ENCODE data around the gene ZMYND10.

ZMYND10 gene

DNA sequence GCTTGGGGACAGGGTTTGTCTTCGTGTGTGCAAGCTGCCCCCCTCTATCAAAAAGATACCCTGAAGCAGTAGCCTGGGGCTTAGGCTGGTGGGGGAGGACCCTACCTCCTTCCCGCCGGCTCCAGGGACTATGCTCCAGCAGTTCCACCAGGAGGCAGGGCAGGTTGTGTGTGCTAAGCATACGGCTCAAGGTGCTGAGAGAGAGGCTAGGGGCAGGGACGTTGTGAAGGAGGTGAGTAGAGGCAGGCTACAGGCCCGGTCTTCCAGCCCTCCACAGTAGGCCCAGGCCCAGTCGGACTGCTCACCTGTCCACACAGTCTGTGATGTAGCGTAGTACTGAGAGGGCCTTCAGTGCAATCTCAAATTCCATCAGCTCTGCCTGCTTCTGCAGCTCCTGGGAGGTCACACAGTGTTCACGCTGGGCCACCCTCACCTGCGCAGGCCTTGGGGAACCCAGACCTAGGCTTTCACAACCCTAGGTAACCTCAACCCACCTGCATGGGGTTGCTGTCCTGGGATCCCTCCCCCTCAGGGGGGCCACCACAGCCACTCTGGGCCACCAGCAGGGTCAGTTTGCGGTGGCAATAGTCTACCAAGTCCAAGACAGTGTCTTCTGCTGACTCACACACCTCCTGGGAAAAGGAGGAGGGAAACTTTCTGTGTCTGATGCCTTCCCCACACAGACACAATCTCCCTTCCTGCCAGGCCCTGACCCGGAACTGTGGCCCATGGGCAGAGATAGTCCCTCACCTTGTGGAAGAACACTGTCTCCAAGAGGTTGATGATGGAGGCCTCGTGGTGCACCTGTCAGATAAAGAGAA is 2.5 kb downstream of the ZMYND10 start:
- DNase-seq (no peak), ATAC-seq (no peak)
- H3K27ac Mint-ChIP-seq = no peak overlapping the region
- H3K4me1 Mint-ChIP-seq = peaks cover 46% of the 10 kb centered on the region
- H3K9me3 Mint-ChIP-seq = no peaks in the 10 kb centered on the region
- peaks cover 22% of the 10 kb centered on the region for H3K36me3 Mint-ChIP-seq (ENCODE audit: low read depth)
- no peak overlapping the region for H3K4me3 Mint-ChIP-seq
- H3K27me3 Mint-ChIP-seq = no peaks in the 10 kb centered on the region

GRCh38 chr3:50341996-50342650 is 3.4 kb downstream of the ZMYND10 start:
- H3K36me3 Mint-ChIP-seq (ENCODE audit: low read depth) = peaks cover 18% of the 10 kb centered on the region
- no peaks in the 10 kb centered on the region for H3K9me3 Mint-ChIP-seq
- DNase-seq (no peak), ATAC-seq (no peak)
- H3K4me1 Mint-ChIP-seq = peaks cover 40% of the 10 kb centered on the region
- no peaks in the 10 kb centered on the region for H3K27me3 Mint-ChIP-seq
- H3K27ac Mint-ChIP-seq = no peak overlapping the region
- H3K4me3 Mint-ChIP-seq = no peak overlapping the region

GRCh38 chr3:50341537-50341936 is 4.0 kb downstream of the ZMYND10 start:
- Mint-ChIP-seq H3K27me3 (no peaks in the 10 kb centered on the region), H3K4me1 (peaks cover 40% of the 10 kb centered on the region), H3K36me3 (ENCODE audit: low read depth) (peaks cover 20% of the 10 kb centered on the region), H3K27ac (no peak overlapping the region), H3K9me3 (no peaks in the 10 kb centered on the region), H3K4me3 (peak overlapping the region; percentile 98)
- ATAC-seq = no peak
- DNase-seq = no peak

DNA sequence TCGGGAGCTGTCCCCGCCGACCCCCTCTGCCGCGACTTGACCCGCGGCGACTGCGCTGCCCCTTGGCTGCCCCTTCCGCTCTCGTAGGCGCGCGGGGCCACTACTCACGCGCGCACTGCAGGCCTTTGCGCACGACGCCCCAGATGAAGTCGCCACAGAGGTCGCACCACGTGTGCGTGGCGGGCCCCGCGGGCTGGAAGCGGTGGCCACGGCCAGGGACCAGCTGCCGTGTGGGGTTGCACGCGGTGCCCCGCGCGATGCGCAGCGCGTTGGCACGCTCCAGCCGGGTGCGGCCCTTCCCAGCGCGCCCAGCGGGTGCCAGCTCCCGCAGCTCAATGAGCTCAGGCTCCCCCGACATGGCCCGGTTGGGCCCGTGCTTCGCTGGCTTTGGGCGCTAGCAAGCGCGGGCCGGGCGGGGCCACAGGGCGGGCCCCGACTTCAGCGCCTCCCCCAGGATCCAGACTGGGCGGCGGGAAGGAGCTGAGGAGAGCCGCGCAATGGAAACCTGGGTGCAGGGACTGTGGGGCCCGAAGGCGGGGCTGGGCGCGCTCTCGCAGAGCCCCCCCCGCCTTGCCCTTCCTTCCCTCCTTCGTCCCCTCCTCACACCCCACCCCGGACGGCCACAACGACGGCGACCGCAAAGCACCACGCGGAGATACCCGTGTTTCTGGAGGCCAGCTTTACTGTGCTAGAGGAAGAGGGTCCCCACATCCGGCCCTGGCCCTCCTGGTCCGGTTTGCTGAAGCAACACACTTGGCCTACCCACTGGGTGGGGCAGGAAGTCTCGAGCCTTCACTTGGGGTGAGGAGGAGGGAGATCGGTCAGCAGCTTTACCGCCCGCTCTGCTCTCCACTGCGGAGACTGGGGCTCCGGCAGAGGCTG is 4.8 kb downstream of the ZMYND10 start, which contains the start of gene RASSF1:
RASSF1 (minus strand) TSS at position 389 of the 882 bp plus-strand sequence; CDS start at position 358, 31 bp downstream.
- H3K4me3 Mint-ChIP-seq = peak within 1 kb of the TSS; percentile 98
- peak; percentile 51 for ATAC-seq
- H3K4me1 Mint-ChIP-seq = peaks cover 44% of the 10 kb centered on the region
- DNase-seq = peak; percentile 84
- peak within 1 kb of the TSS; percentile 98 for H3K27ac Mint-ChIP-seq
- peaks cover 29% of the 10 kb centered on the region for H3K36me3 Mint-ChIP-seq (ENCODE audit: low read depth)
- no peaks in the 10 kb centered on the region for H3K9me3 Mint-ChIP-seq
- H3K27me3 Mint-ChIP-seq = no peaks in the 10 kb centered on the region

GRCh38 chr3:50340147-50340447 is 5.4 kb downstream of the ZMYND10 start:
- Mint-ChIP-seq H3K4me1 (peaks cover 47% of the 10 kb centered on the region), H3K27ac (peak overlapping the region; percentile 98), H3K9me3 (no peaks in the 10 kb centered on the region), H3K27me3 (no peaks in the 10 kb centered on the region), H3K36me3 (ENCODE audit: low read depth) (peaks cover 35% of the 10 kb centered on the region), H3K4me3 (peak overlapping the region; percentile 98)
- ATAC-seq (no peak), DNase-seq (no peak)

- Mint-ChIP-seq H3K27me3 (no peaks in the 10 kb centered on the region), H3K4me3 (peak overlapping the region; percentile 98), H3K9me3 (no peaks in the 10 kb centered on the region), H3K27ac (peak overlapping the region; percentile 98), H3K36me3 (ENCODE audit: low read depth) (peaks cover 37% of the 10 kb centered on the region), H3K4me1 (peaks cover 52% of the 10 kb centered on the region)
- ATAC-seq = no peak
- DNase-seq = no peak
These were observed 5.9 kb downstream of the ZMYND10 start for GRCh38 chr3:50339485-50340146.

GRCh38 chr3:50338965-50339364 is 6.6 kb downstream of the ZMYND10 start:
- DNase-seq (no peak), ATAC-seq (no peak)
- H3K4me3 Mint-ChIP-seq = peak overlapping the region; percentile 98
- peaks cover 58% of the 10 kb centered on the region for H3K4me1 Mint-ChIP-seq
- no peaks in the 10 kb centered on the region for H3K27me3 Mint-ChIP-seq
- H3K9me3 Mint-ChIP-seq = no peaks in the 10 kb centered on the region
- H3K36me3 Mint-ChIP-seq (ENCODE audit: low read depth) = peaks cover 44% of the 10 kb centered on the region
- peak overlapping the region; percentile 98 for H3K27ac Mint-ChIP-seq

DNA sequence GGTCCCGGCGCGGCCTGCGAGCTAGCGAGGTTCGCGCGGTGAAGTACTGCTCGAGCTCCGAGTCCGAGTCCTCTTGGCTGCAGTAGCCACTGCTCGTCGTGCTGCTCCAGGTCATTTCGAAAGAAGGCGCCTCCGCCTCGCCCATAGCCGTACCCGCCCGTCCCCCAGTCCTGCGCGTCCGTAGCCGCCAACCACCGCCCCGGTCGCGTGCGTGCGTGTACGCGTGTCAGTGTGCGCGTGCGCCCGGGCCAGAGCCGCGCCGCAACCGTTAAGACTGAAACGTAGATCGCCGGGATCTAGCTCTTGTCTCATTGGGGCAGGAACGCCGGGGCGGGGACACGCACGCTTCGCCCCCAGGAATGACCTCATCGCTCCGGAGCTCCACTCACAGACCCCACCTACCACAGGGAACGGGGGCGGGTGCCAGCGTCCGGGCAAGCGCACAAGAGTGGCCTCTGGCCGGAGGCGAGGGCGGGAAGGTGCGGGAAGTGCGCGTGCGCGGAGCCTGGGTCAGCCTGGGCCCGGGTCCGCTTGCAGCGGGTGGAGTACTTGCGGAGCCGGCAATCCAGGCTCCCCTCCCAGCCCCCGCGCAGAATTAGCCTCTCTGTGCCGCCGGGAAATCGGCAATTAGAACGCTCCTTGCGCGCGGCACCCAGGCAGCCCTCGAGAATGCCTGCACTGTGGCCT is 8.2 kb downstream of the ZMYND10 start:
- Mint-ChIP-seq H3K27ac (peak overlapping the region; percentile 98), H3K27me3 (no peaks in the 10 kb centered on the region), H3K36me3 (ENCODE audit: low read depth) (peaks cover 54% of the 10 kb centered on the region), H3K9me3 (no peaks in the 10 kb centered on the region), H3K4me1 (peaks cover 64% of the 10 kb centered on the region), H3K4me3 (peak overlapping the region; percentile 98)
- DNase-seq (peak; percentile 98), ATAC-seq (peak; percentile 70)

DNA sequence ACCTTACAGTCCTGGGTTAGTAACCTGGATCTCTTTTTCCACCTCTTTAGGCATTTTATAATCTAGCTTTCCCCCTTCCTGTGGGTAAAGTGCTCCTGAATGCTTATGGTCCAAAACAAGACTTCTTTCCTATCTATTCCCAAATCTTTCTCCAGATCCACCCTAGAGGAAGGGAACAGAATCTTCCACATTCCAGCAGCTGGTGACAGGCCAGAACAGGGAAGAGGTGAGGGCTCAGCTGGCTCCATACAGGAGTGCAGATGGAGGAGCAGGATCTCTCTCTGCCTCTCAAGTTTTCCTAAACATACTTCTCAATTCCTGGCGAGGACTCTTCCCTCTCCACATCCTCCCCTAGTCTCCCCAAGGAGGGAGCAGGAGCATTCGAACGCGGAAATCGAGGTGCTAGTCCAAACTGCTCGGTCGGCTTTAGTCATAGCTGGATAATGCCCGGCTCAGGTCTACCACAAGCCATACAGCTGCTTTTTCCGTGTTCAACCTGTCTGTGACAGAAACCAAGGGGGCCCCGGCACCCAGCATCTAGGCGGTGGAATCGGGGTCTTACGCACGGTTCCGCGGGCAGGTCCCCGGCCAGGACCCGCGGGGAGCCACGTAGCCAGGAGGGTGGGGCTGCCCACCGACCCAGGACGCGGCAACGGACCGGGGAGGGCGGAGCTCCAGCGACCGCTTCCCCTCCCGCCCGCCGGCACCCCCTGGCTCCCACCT is 8.9 kb downstream of the ZMYND10 start:
- H3K27ac Mint-ChIP-seq = peak overlapping the region; percentile 98
- DNase-seq = no peak
- peak overlapping the region; percentile 98 for H3K4me3 Mint-ChIP-seq
- H3K9me3 Mint-ChIP-seq = no peaks in the 10 kb centered on the region
- peaks cover 56% of the 10 kb centered on the region for H3K36me3 Mint-ChIP-seq (ENCODE audit: low read depth)
- H3K4me1 Mint-ChIP-seq = peaks cover 60% of the 10 kb centered on the region
- ATAC-seq = peak; percentile 21
- no peaks in the 10 kb centered on the region for H3K27me3 Mint-ChIP-seq

DNA sequence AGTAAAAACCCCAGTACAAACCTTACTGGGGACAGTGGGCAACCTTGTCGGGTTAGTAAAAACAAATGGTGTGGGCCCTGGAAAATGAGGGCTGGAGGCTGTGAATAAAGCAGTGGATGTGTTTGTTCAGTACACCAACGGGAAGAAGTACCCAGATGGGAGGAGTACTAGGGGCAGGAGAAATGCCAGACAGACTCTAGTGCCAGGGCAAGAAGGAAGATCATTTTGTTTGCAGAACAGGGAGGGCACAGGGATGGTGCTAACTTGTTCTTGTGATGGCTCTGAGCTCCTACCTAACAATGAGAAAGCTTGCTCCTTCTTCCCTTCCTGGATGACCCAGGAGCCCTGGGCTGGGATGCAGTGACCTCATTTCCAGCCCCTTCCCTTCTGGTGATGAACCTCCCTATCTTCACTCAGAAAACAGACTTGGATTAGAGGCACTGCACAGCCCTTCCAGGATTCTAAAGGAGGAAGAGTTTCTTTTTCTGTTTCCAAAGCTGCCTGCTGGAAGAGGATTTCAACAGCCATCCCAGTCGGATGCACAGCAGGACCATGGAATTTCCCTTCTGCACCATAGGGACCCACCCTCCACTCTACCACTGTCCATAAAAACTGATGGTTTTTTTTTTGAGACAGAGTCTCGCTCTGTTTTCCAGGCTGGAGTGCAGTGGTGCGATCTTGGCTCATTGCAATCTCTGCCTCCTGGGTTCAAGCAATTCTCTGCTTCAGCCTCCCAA is 11.0 kb downstream of the ZMYND10 start:
- Mint-ChIP-seq H3K4me3 (peak overlapping the region; percentile 60), H3K4me1 (peaks cover 47% of the 10 kb centered on the region), H3K27me3 (no peaks in the 10 kb centered on the region), H3K27ac (peak overlapping the region; percentile 98), H3K36me3 (ENCODE audit: low read depth) (peaks cover 66% of the 10 kb centered on the region), H3K9me3 (no peaks in the 10 kb centered on the region)
- ATAC-seq = no peak
- DNase-seq = no peak

GRCh38 chr3:50333744-50334328 is 11.7 kb downstream of the ZMYND10 start:
- Mint-ChIP-seq H3K36me3 (ENCODE audit: low read depth) (peaks cover 61% of the 10 kb centered on the region), H3K27ac (peak overlapping the region; percentile 98), H3K9me3 (no peaks in the 10 kb centered on the region), H3K27me3 (no peaks in the 10 kb centered on the region), H3K4me1 (peaks cover 41% of the 10 kb centered on the region), H3K4me3 (peak overlapping the region; percentile 60)
- DNase-seq (no peak), ATAC-seq (no peak)

GRCh38 chr3:50331364-50331907 is 14.1 kb downstream of the ZMYND10 start:
- Mint-ChIP-seq H3K9me3 (no peaks in the 10 kb centered on the region), H3K4me1 (peaks cover 46% of the 10 kb centered on the region), H3K27ac (no peak overlapping the region), H3K27me3 (no peaks in the 10 kb centered on the region), H3K36me3 (ENCODE audit: low read depth) (peaks cover 50% of the 10 kb centered on the region), H3K4me3 (no peak overlapping the region)
- DNase-seq = no peak
- ATAC-seq = no peak

Data from activated naive CD8-positive, alpha-beta T cell treated with anti-CD3 and anti-CD28 coated beads, Interleukin-2, amount 50 U/mL, for 24 hours (primary cell).